Colonic mucosa (tissue), 4 donors: ENCODE measurements around the gene BBS5. TPM values are rescaled to one million over a fixed set of nuclear protein-coding genes. Genes with fewer than 3 reads are reported as not detected.

ENCODE experiments used
- DNase-seq: peaks from one replicate; pipeline ENCODE4 v3.0.0-alpha.2; 2020
- H3K27ac ChIP-seq: fragments of 200-600 bp; one replicate; pipeline ENCODE4 v1.8.0; 2021
- H3K27me3 ChIP-seq: fragments of 200-600 bp; one replicate; pipeline ENCODE4 v1.8.0; 2021
- H3K36me3 ChIP-seq: fragments of 200-600 bp; one replicate; pipeline ENCODE4 v1.8.0; 2021
- H3K4me1 ChIP-seq: fragments of 200-600 bp; one replicate; pipeline ENCODE4 v1.8.0; 2021; ENCODE audit warnings: mild to moderate bottlenecking
- H3K4me3 ChIP-seq: fragments of 200-600 bp; one replicate; pipeline ENCODE4 v1.8.0; 2021
- H3K9ac ChIP-seq, 2 donors: one replicate each; pipeline ENCODE4 v1.7.0; 2013; ENCODE audit warnings: control low read depth in 2 of 2, low read depth in 2 of 2, low read length in 2 of 2
- H3K9me3 ChIP-seq: fragments of 200-600 bp; one replicate; pipeline ENCODE4 v1.8.0; 2021
- CTCF ChIP-seq: fragments of 200-600 bp; IDR thresholded peaks from one replicate; pipeline ENCODE4 v1.8.0; 2022; ENCODE audit warnings: antibody characterized with exemption, mild to moderate bottlenecking
- intact Hi-C: fragments of 100-400 bp; cut with DNase I; formaldehyde crosslinking; loops from one replicate; pipeline ENCODE4 v1.14.1; 2022
- total RNA-seq, 2 donors: library from RNA; stranded (reverse); fragmentation: NEBNext Ultra II Directional in 1 of 2; extraction: Animal tissue kit (Norgen Biotek cat#: 25700) in 1 of 2; gene quantifications; one replicate each; pipeline ENCODE4 v1.2.1, GENCODE V29; 2021
- donor health status: healthy.
- donor health status: DM: no; HTN: no; CAD: no.
- donor health status: DM: no; HTN: no; CAD: no.

Gene BBS5
- total RNA-seq, 2 donors from 2014 or later = 1.9 to 2.4 TPM

GRCh38 chr2:169464466-169464865 is 14.8 kb upstream of the BBS5 start:
- H3K36me3 ChIP-seq = no peaks in the 10 kb centered on the region
- DNase-seq = no peak
- no peaks in the 10 kb centered on the region for H3K9me3 ChIP-seq
- intact Hi-C loops = loop anchor here (10.0 kb wide), 1 partner anchor 100 kb away; no protein-coding TSS in a partner anchor
- no peak for TF ChIP-seq CTCF
- H3K27ac ChIP-seq = no peak overlapping the region
- no peak overlapping the region for H3K9ac ChIP-seq
- H3K27me3 ChIP-seq = no peaks in the 10 kb centered on the region
- no peaks in the 10 kb centered on the region for H3K4me1 ChIP-seq
- H3K4me3 ChIP-seq = no peak overlapping the region

- no peak overlapping the region for H3K4me3 ChIP-seq
- no peak overlapping the region for H3K27ac ChIP-seq
- H3K27me3 ChIP-seq = no peaks in the 10 kb centered on the region
- intact Hi-C loops = loop anchor here (10.0 kb wide), 1 partner anchor 100 kb away; no protein-coding TSS in a partner anchor
- H3K9me3 ChIP-seq = no peaks in the 10 kb centered on the region
- no peak for TF ChIP-seq CTCF
- H3K4me1 ChIP-seq = no peaks in the 10 kb centered on the region
- no peak for DNase-seq
- H3K9ac ChIP-seq = no peak overlapping the region
- H3K36me3 ChIP-seq = no peaks in the 10 kb centered on the region
These were observed 14.4 kb upstream of the BBS5 start for GRCh38 chr2:169464882-169465281.

GRCh38 chr2:169468841-169469240 is 10.5 kb upstream of the BBS5 start:
- H3K4me3 ChIP-seq = no peak overlapping the region
- no peak overlapping the region for H3K9ac ChIP-seq
- no peaks in the 10 kb centered on the region for H3K27me3 ChIP-seq
- H3K36me3 ChIP-seq = no peaks in the 10 kb centered on the region
- H3K9me3 ChIP-seq = no peaks in the 10 kb centered on the region
- H3K27ac ChIP-seq = no peak overlapping the region
- intact Hi-C loops = loop anchor here (10.0 kb wide), 1 partner anchor 96 kb away; no protein-coding TSS in a partner anchor
- H3K4me1 ChIP-seq = no peaks in the 10 kb centered on the region
- DNase-seq = no peak
- no peak for TF ChIP-seq CTCF

GRCh38 chr2:169469952-169470572 is 9.2 kb upstream of the BBS5 start:
- no peak overlapping the region for H3K27ac ChIP-seq
- DNase-seq = no peak
- H3K4me3 ChIP-seq = no peak overlapping the region
- no peaks in the 10 kb centered on the region for H3K4me1 ChIP-seq
- TF ChIP-seq CTCF = no peak
- H3K36me3 ChIP-seq = no peaks in the 10 kb centered on the region
- intact Hi-C loops = loop anchor here (10.0 kb wide), 1 partner anchor 95 kb away; no protein-coding TSS in a partner anchor
- H3K27me3 ChIP-seq = no peaks in the 10 kb centered on the region
- H3K9ac ChIP-seq = no peak overlapping the region
- H3K9me3 ChIP-seq = no peaks in the 10 kb centered on the region

- Histone ChIP-seq H3K4me1 (no peaks in the 10 kb centered on the region), H3K9ac (no peak overlapping the region), H3K36me3 (no peaks in the 10 kb centered on the region), H3K27ac (no peak overlapping the region), H3K27me3 (no peaks in the 10 kb centered on the region), H3K9me3 (no peaks in the 10 kb centered on the region), H3K4me3 (no peak overlapping the region)
- intact Hi-C loops = no loop called here
- TF ChIP-seq CTCF = no peak
- DNase-seq = no peak
These were observed 7.0 kb upstream of the BBS5 start for GRCh38 chr2:169472249-169472648.
